ACC112 (cell line): ENCODE data around the gene RALGPS1.

Experiments
- H2AFZ ChIP-seq: fragments of 200-600 bp; sonication (generic); one replicate; pipeline ENCODE4 v1.6.0; 2017; ENCODE audit warnings: antibody characterized with exemption, low read length; ENCODE audit not compliant: unreplicated experiment
- H3K27ac ChIP-seq: fragments of 200-600 bp; sonication (generic); 2 replicates; pipeline ENCODE4 v1.5.1; 2014; ENCODE audit warnings: low read depth, mild to moderate bottlenecking, antibody characterized with exemption, low read length, moderate library complexity
- H3K27me3 ChIP-seq: fragments of 200-600 bp; sonication (generic); 2 replicates; pipeline ENCODE4 v1.6.1; 2014; ENCODE audit warnings: mild to moderate bottlenecking, antibody characterized with exemption, low read length, moderate library complexity, mixed read lengths; ENCODE audit not compliant: insufficient read depth
- H3K36me3 ChIP-seq: fragments of 200-600 bp; sonication (generic); 2 replicates; pipeline ENCODE4 v1.6.1; 2016; ENCODE audit warnings: mild to moderate bottlenecking, antibody characterized with exemption, low read length, moderate library complexity, mixed read lengths; ENCODE audit not compliant: insufficient read depth
- H3K4me1 ChIP-seq: fragments of 200-600 bp; sonication (generic); one replicate; pipeline ENCODE4 v1.6.1; 2016; ENCODE audit warnings: low read length, mixed read lengths; ENCODE audit not compliant: insufficient read depth, unreplicated experiment, control insufficient read depth
- H3K4me3 ChIP-seq: fragments of 200-600 bp; sonication (generic); 2 replicates; pipeline ENCODE4 v1.5.1; 2014; ENCODE audit warnings: mild to moderate bottlenecking, low read depth, low read length
- H3K79me2 ChIP-seq: fragments of 200-600 bp; sonication (generic); one replicate; pipeline ENCODE4 v1.6.0; 2016; ENCODE audit warnings: low read length; ENCODE audit not compliant: control insufficient read depth, unreplicated experiment, insufficient read depth

Gene RALGPS1

DNA sequence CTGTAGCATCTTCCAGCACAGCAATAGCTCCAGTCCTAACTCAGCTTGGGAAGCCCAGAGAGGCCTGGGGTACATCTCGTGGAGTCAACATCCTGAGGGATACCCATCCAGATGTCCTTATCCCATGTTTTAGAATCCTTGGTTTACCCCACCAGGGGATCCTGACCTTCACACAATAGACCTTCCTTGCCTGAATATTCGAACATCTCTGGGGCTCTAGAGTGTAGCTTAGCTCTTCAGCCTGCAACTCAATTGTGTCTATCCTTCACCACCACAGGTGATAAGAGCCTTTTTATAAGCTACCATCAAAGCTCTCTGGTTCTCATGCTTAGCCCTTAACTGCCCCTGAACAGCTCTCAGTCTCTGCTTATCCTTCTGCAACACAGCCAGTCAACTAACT, 7.5 kb upstream of the RALGPS1 start:
- Histone ChIP-seq H2AFZ (no peak overlapping the region), H3K27me3 (peaks cover 55% of the 10 kb centered on the region), H3K27ac (no peak overlapping the region), H3K79me2 (no peaks in the 10 kb centered on the region), H3K36me3 (no peaks in the 10 kb centered on the region), H3K4me3 (no peak overlapping the region), H3K4me1 (no peaks in the 10 kb centered on the region)

GRCh38 chr9:126915281-126915816, 767 bp downstream of the RALGPS1 start:
- Histone ChIP-seq H3K27ac (no peak overlapping the region), H3K4me3 (no peak overlapping the region), H2AFZ (no peak overlapping the region), H3K36me3 (no peaks in the 10 kb centered on the region), H3K79me2 (no peaks in the 10 kb centered on the region), H3K27me3 (peaks cover 38% of the 10 kb centered on the region), H3K4me1 (no peaks in the 10 kb centered on the region)

DNA sequence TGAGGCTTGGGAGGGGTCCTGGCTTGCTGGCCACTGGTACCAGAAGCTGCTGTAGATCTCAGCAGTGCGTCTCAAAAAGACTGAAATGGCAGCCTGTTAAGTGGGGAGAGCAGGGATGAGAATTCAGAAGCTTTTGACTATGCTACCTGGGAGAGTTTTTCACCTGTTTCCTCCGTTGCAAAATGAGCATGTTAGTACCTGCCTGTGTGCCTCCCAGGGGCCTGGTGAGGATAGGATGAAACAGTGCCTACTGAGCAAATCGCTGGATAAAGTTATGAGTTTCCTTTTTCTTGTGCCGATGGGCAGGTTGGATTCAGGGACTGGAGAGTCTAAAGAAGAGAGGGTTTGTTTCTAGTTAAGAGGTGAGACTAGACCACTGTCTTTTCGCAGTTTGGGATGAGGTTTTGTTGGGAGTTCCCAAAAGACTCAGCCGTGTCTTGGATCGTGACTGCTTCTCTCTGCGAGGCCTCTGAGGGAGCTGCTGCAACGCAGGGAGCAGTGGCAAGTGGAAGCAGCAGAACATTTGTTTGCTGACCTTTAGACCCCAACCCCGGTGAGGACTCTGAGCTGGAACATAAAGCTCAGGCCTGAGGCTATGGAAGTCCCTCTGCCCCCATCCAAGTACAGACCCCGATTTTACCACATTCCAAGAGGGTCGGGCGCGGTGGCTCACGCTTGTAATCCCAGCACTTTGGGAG, 1.4 kb downstream of the RALGPS1 start:
- Histone ChIP-seq H3K36me3 (no peaks in the 10 kb centered on the region), H2AFZ (no peak overlapping the region), H3K79me2 (no peaks in the 10 kb centered on the region), H3K4me3 (no peak overlapping the region), H3K4me1 (no peaks in the 10 kb centered on the region), H3K27me3 (peaks cover 44% of the 10 kb centered on the region), H3K27ac (no peak overlapping the region)

- Histone ChIP-seq H3K36me3 (no peaks in the 10 kb centered on the region), H3K4me1 (no peaks in the 10 kb centered on the region), H3K4me3 (no peak overlapping the region), H3K79me2 (no peaks in the 10 kb centered on the region), H2AFZ (no peak overlapping the region), H3K27me3 (peaks cover 46% of the 10 kb centered on the region), H3K27ac (no peak overlapping the region)
Observed at GRCh38 chr9:126916909-126917308, 2.3 kb downstream of the RALGPS1 start.

DNA sequence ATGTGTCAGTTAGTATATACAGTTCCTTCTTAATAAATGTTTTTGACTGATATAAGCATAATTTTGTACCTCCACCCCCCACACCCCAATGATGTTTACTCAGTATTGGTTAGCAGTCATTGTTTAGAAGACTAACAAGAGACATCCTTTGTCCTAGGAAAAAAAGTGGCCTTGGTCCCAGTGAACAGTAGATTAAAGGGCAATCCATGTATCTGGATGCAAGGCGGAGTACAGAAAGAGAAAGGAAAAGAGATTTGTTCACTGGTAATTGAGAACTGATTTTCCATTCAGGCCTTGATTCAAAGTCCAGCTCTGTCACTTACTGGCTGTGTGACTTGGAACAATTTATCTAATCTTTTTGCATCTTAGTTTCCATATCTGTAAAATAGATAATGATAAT, 4.6 kb downstream of the RALGPS1 start:
- H3K4me1 ChIP-seq: no peaks in the 10 kb centered on the region
- H3K79me2 ChIP-seq: no peaks in the 10 kb centered on the region
- H3K27me3 ChIP-seq: peaks cover 47% of the 10 kb centered on the region
- H3K27ac ChIP-seq: no peak overlapping the region
- H3K36me3 ChIP-seq: no peaks in the 10 kb centered on the region
- no peak overlapping the region for H3K4me3 ChIP-seq
- no peak overlapping the region for H2AFZ ChIP-seq

DNA sequence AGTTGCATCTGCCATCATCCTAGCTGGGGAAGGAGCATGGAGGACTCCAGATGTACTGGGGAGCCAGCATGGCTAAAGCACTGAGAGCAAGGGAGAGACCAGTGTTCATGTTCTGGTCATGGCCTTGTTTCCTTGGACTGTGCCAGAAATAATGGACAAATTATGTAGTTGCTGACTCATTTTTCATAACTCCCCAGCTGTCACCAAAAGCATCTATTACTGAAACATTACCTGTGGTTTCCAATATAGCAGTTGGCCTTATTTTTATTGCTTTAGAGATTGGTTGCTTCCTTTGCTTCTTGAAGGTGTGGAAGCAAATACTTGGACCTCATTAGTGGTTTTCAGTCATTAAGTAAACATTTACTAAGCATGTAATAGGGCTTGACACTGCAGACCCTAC, 11.3 kb downstream of the RALGPS1 start:
- H3K27ac ChIP-seq: no peak overlapping the region
- H3K79me2 ChIP-seq: no peaks in the 10 kb centered on the region
- H3K27me3 ChIP-seq: peaks cover 61% of the 10 kb centered on the region
- no peak overlapping the region for H3K4me3 ChIP-seq
- no peak overlapping the region for H2AFZ ChIP-seq
- H3K4me1 ChIP-seq: no peaks in the 10 kb centered on the region
- no peaks in the 10 kb centered on the region for H3K36me3 ChIP-seq

- H3K79me2 ChIP-seq: no peaks in the 10 kb centered on the region
- H3K4me1 ChIP-seq: no peaks in the 10 kb centered on the region
- H2AFZ ChIP-seq: no peak overlapping the region
- no peak overlapping the region for H3K4me3 ChIP-seq
- no peak overlapping the region for H3K27ac ChIP-seq
- H3K36me3 ChIP-seq: no peaks in the 10 kb centered on the region
- H3K27me3 ChIP-seq: peaks cover 61% of the 10 kb centered on the region
Observed at GRCh38 chr9:126926364-126926763, 11.8 kb downstream of the RALGPS1 start.

GRCh38 chr9:126927419-126927818, 12.8 kb downstream of the RALGPS1 start:
- H3K4me1 ChIP-seq: no peaks in the 10 kb centered on the region
- no peak overlapping the region for H3K4me3 ChIP-seq
- H2AFZ ChIP-seq: no peak overlapping the region
- no peaks in the 10 kb centered on the region for H3K79me2 ChIP-seq
- no peak overlapping the region for H3K27ac ChIP-seq
- peaks cover 63% of the 10 kb centered on the region for H3K27me3 ChIP-seq
- no peaks in the 10 kb centered on the region for H3K36me3 ChIP-seq

- H3K27me3 ChIP-seq: peaks cover 42% of the 10 kb centered on the region
- no peak overlapping the region for H3K4me3 ChIP-seq
- H3K79me2 ChIP-seq: no peaks in the 10 kb centered on the region
- no peaks in the 10 kb centered on the region for H3K36me3 ChIP-seq
- no peak overlapping the region for H3K27ac ChIP-seq
- H2AFZ ChIP-seq: no peak overlapping the region
- H3K4me1 ChIP-seq: no peaks in the 10 kb centered on the region
Observed at GRCh38 chr9:126932871-126933321, 18.3 kb downstream of the RALGPS1 start.

DNA sequence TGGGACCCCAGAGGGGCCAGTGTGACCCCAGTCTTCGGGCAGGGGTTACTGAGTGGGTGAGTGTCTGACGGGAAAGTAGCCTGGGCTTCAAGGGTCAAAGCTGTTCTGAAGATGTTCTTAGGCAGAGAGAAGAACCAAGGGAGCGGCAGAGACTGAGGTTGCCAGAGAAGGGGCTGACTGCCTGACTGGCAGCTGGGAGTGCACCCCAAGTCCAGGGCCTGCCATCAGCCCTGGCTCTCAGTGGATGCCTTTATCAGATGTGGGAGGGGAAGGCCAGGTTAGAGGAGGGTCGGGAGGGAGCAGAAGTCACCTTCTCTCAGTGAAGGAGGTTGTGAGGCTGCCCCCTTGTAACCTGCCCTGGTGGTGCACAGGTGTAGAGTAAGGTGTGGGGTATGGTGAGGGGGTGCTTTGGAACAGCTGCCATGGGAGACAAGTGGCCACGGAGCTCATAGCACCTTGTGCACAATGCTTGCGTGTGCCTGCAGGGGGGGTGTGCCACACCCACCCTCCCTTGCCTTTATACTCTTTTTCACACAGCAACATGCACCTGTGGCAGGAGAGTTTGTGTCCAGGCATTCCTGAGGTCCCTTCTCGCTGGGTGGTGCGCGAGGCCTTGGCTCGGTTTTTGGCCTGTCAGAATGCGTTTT, 18.9 kb downstream of the RALGPS1 start:
- no peak overlapping the region for H3K27ac ChIP-seq
- H3K4me3 ChIP-seq: no peak overlapping the region
- no peaks in the 10 kb centered on the region for H3K79me2 ChIP-seq
- H3K36me3 ChIP-seq: no peaks in the 10 kb centered on the region
- no peaks in the 10 kb centered on the region for H3K4me1 ChIP-seq
- no peak overlapping the region for H2AFZ ChIP-seq
- H3K27me3 ChIP-seq: peaks cover 37% of the 10 kb centered on the region

GRCh38 chr9:126934441-126934840, 19.9 kb downstream of the RALGPS1 start:
- Histone ChIP-seq H3K27me3 (peaks cover 30% of the 10 kb centered on the region), H3K79me2 (no peaks in the 10 kb centered on the region), H2AFZ (no peak overlapping the region), H3K27ac (no peak overlapping the region), H3K36me3 (no peaks in the 10 kb centered on the region), H3K4me1 (no peaks in the 10 kb centered on the region), H3K4me3 (no peak overlapping the region)
